HG02571 (cell line): ENCODE data around the gene PRKAB1.
A peak's percentile ranks its signal among the peaks of the same experiment; 100 is the strongest.
"Not testable (repeated sequence)": the region's sequence is repeated elsewhere in the genome, so short reads cannot be mapped to it uniquely, and the experiment has no call there.

Experiments used
- ATAC-seq: cut with Tn5 transposase; IDR thresholded peaks from one replicate; pipeline ENCODE4 v1.9.1; 2021; ENCODE audit warnings: mild to moderate bottlenecking, moderate library complexity; ENCODE audit not compliant: unreplicated experiment

Gene PRKAB1, protein sequence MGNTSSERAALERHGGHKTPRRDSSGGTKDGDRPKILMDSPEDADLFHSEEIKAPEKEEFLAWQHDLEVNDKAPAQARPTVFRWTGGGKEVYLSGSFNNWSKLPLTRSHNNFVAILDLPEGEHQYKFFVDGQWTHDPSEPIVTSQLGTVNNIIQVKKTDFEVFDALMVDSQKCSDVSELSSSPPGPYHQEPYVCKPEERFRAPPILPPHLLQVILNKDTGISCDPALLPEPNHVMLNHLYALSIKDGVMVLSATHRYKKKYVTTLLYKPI

DNA sequence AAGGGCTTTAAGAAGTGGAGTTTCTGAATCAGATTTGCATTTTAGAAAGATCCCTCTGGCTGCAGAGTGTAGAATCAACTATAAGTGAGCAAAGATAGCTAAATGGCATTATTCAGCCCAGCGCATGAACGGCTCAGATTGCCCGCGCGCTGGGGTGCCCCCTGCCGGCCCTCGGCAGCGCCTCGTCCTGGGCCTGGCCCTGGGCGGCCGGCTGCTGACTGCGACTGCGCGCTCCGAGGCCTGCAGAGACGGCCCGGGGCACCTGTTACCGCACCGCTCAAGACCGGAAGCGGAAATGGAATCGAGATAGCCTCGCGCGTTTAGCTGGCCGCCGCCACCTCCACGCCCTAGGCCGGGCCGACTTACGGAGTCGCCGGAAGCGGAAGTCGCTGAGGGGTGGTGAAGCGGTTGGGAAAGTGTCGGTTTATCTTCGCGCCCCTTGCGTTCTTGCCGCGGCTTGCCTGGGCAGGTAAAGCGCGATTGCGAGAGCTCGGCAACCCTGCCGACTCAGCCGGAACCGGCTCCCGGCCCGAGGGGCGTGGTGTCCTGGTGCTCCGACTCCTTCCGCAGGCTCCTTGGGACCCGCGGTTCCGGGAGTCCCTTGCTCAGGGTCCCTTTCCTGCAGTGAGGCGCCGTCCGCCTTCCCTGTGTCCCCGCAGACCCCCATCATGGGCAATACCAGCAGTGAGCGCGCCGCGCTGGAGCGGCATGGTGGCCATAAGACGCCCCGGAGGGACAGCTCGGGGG is at the start of gene PRKAB1:
Gene PRKAB1, plus strand, starts transcription at position 557 of the 747 bp plus-strand sequence. Its CDS starts 112 bp downstream, at position 669.
- peak; percentile 96 for ATAC-seq

DNA sequence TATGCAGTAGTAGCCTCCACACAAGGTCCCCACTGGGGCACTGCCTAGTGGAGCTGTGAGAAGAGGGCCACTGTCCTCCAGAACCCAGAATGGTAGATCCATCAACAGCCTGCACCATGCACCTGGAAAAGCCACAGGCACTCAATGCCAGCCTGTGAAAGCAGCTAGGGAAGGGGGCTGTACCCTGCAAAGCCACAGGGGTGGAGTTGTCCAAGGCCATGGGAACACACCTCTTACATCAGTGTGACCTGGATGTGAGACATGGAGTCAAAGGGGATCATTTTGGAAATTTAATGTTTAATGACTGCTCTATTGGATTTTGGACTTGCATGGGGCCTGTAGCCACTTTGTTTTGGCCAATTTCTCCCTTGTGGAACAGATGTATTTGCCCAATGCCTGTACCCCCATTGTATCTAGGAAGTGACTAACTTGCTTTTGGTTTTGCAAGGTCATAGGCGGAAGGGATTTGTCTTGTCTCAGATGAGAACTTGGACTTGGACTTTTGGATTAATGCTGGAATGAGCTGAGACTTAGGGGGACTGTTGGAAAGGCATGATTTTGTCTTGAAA is 49.5 kb upstream of the PRKAB1 start:
- ATAC-seq = not testable (repeated sequence)

DNA sequence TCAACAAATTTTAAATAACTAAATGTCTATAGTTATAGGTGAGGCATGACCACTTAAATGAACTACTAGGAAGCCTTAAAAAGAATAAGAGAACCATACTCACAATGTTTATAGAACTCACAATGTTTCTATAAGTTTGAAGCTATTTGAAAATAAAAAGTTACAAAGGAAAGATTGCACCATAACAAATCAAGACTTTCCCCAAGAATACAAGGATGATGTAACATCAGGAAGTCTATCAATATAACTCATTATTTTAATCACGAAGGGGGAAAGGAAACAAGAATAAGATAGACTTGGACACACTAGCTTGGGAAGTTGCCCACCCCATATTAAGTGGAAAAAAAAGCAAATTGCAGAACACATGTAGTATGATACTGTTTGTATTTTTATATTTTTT is 47.4 kb upstream of the PRKAB1 start:
- ATAC-seq = no peak

DNA sequence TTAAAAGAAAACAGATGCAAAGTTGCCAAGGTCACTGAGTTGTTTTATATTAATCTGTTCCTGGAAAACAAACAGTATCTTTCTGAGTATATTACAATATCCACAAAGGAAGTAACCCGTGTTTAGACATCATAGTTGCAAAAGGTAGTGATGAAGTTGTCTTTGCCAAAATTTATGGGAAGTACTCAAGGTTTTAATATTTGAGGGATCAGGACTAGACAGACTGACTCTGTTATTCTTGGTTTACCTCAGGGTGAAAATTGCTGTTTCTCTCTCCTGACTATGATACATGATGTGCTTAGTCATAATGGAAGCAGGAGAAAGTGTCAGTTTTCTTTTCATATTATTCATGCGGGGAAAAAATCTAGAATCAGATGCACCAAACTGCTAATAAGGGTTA is 46.1 kb upstream of the PRKAB1 start:
- no peak for ATAC-seq

DNA sequence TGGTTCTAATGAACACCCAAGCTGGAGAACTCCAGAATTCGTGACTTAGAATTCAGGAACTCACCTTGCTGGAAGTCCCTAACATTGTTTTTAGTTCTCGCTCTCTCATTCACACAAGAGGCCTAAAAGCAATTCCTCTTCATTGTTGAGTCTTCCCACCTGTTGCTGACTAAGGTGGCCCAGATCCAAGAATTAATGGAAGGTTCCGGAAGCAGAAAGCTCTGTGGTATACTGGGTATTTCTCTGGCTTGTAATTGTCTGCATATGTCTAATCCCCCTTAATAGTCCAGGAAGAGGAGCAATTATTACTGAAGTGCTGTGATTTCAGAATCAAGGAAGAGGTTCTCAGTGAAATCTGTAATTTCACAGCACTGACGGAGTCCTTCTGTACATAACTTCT is 43.0 kb upstream of the PRKAB1 start:
- no peak for ATAC-seq

DNA sequence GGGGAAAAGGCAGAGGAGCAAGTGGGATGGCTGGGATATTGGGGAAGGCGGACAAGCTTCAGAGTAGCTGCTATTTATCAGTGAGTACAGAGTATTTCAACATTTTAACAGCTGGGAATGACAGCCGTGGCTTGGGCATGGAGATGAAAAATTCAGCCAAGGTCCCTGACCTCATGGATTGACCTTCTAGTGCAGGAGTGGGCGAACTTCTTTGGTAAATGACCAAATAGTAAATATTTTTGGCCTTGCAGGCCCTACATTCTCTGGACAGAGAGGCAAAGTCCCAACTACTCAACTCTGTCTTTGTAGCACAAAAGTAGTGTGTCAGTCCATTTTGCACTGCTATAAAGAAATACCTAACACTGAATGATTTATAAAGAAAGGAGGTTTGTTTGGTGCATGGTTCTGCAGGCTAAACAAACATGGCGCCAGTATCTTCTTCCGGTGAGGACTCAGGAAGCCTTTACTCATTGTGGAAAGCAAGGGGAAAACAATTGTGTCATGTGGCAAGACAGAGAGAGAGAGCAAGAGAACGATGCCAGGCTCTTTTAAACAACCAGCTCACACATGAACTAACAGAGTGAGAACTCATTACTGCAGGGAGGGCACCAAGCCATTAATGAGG is 40.8 kb upstream of the PRKAB1 start:
- no peak for ATAC-seq

DNA sequence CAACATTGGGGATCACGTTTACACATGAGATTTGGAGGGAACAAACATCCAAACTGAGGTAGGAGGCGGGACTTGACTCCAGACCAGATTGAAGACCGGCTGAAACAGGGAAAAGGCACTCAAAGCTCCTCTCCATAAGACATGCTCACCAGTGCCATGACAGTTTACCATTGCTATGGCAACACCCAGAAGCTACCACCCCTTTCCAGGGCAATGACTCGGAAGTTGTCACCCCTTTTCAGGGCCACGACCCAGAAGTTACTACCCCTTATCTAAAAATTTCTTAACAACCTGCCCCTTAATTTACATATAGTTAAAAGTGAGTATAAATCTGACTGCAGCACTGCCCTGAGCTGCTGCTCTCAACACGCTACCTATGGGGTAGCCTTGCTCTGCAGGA is 40.2 kb upstream of the PRKAB1 start:
- ATAC-seq = no peak

DNA sequence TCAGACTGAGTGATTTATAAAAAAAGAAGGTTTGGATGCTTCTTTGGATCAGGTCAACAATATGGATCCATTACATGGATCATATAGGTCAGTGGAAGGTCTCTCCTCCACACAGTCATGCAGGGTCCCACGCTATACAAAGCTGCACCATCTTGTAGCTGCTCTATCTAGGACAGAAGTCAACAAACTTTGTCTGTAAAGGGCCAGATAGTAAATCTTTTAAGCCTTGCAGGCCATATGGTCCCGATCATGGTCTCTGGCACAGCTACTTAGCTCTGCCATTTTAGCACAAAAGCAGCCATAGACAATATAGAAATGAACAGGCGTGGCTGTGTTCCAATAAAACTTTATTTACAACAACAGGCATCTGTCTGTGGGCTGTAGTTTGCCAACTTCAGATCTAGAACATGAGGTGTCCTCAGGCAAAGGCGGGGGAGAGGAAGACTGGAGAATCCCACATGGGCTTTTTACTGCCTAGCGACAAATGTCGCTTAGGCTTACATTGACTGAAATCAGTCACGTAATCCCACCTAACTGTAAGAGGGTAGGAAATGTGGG is 37.6 kb upstream of the PRKAB1 start:
- ATAC-seq = no peak

DNA sequence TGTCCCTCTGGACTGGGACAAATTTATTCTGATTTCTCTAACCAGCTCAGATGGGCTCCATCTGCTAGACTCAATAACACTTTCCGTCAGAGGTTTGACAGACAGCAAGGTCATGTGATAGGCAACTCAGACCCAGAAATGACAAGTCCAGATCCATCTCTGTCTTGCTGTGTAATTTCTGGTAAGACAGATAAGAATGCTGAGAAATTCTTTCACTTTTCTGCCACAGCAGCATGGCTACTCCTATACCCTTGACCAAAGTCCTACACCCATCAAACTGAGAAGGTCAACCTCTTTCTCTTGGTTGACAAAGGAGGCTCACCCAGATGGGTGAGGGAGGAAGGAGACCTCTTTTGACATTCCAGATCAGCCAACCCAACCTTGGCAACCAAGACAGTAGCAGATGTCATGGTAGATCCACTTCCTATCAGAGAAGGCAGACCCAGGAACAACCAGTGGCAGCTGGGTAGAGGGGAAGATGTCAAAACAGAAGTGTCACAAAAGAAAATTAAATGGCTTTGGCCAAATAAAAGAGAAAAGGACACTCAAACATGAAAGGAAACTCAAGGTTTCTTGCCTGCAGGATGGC is 36.9 kb upstream of the PRKAB1 start:
- no peak for ATAC-seq

DNA sequence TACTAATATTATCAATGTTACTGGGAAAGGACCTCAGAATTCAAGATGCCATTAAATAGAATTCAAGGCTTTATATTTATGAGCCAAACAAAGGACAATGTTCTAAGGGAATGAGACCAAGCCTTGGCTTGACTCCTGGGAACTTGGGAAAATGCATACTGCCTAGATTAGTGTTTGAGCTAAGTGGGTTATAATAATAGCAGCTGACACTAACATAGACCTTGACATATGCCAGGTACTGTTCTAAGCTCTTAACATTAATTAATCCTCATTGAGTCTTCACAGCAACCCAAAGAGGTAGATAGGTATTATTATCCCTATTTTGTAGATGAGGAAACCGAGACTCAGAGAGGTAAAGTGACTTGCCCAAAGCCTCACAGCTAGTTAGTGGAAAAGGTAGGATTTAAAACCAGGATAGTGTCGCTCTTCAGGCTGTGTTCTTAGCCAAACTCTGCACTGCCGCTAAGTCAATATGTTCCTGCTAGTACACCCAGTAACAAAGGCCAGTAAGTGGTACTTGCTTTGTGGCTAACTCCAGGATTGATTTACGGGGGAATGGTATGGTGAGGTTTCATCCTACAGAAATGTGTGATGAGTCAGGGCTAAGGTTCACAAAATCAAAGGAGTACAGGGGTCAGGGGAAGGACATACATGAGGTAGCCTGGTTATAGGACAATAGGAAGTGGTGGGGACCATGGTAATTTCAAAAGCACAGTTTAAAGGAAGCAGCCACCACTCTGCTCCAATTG is 35.8 kb upstream of the PRKAB1 start:
- no peak for ATAC-seq

DNA sequence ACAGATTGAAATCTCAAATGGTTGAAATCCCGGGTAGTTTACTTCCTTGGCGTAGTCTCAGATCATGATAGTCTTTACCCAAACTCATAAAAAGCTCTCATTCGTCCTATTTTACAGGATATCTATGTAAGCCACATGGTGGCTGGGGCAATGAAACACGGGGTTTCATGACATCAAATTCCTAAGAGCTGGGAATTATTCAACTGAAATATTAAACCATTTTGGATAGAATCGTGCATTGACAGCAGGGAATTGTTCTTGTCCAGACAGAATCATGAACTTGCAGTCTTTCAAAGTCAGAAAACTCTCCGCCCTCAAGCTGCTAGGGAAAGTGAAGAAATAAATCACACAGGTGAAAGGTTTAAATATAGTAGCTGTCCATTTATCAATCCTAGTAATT is 33.2 kb upstream of the PRKAB1 start:
- ATAC-seq = no peak

DNA sequence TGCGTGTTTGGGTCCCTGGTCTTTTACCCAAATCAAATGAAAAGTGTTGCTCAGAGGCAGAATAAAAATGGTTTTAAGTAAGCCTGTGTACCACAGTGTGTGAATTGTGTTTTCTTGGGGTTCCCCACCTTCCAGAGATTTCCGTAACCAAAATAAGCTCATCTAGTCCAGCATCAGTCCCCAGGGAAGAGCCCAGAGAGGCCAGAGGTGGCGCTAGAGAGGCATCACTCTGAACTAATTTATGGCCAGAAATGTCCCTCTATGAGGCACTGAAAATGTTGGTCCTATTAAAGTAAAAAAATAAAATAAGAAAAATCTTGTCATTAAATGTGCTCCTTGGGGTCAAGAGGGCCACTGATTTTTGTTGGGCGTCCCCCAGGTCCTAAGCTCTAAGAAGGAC is 24.9 kb upstream of the PRKAB1 start:
- ATAC-seq = no peak

DNA sequence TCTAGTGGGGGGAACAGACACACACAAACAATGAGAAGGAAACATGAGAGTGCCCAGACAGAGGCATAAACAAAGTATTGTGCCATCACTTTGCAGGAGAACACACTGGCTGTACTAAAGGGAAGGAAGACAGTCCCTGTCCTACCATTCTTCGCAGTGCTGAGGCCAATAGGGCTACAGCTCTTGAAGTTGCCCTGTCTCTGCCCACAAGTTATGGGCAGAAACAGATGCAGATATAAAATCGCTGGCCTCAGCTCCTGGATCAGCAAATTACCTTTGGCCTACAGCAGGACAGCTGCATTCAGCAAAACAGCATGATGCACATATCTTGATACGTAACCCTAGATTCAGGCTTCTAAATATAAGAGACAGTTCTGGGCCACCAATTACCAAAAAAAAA is 23.0 kb upstream of the PRKAB1 start:
- ATAC-seq = no peak

DNA sequence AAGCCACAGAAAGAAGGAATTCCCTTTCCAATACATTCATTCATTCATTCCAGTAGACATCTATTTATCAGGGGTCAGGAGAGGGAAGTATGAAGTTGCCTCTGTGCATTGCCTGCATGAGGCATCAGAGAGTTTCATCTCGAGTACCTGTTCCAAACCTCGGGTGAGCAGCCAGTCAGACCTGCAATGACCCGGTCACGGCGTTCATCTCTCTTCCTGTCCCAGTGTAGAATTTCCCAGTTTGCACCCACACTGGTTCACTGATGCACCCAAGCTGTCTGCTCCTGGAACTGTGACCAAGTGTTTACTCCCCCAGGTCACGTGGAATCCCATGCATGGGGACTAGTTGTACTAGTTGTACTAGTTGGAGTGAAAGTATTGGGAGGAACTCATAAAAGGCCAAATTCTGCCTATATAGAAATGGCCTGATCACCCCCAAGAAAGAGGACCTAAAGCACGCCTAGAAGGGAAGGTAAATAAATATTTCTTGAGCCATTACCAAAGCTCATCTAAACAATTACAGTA is 22.3 kb upstream of the PRKAB1 start:
- no peak for ATAC-seq

DNA sequence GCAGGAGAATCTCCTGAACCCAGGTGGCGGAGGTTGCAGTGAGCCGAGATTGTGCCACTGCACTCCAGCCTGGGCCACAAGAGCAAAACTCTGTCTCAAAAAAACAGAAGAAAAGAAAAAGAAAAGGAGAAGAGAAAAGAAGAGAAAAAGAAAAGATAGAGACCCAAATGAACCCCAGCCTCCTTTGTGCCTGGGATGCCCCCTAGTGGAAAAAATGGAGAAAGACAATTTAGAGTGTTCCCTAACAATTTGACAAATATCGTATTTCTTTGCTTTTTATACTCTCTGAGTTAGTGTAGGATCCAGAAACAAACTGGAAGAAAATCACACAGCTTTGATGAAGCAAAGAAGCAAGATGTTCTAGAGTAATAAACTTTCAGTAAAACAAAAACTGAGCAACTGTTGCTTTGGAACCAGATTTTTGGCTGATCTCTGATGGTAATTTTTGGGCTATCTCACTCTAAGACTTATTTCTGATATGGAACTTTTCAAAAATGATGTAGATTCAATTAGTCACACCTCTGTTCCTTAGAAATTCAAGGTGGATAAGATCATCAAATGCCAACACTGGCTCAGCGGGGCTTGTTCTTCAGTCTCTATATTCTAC is 18.6 kb upstream of the PRKAB1 start:
- no peak for ATAC-seq

DNA sequence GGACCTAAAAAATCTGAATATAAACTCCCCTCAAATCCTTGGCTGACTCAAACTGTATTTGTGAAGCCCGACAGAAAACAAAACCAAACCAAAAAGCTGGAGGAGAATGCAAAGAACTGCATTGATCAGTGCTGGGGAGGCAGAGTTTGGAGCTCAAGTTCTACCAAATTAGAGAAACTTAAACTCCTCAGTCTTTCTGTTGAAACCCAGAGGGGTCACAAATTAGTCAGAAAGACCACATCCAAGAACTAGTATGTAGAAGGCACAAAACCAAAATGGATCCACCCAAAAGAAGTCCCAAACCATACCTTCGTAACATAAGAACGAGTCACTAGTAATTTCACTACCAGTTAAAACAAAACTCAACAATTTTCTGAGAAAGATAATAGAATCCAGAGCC is 15.3 kb upstream of the PRKAB1 start:
- no peak for ATAC-seq

DNA sequence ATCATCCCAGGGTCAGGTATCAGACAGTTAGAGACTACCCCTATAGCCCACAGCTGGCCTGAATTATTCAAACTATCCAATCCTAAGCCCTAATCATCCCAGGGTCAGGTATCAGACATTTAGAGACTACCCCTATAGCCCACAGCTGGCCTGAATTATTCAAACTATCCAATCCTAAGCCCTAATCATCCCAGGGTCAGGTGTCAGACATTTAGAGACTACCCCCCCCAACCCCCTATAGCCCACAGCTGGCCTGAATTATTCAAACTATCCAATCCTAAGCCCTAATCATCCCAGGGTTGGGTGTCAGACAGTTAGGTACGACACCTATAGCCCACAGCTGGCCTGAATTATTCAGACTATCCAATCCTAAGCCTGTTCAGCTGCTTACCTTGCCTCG is 10.9 kb upstream of the PRKAB1 start:
- not testable (repeated sequence) for ATAC-seq

DNA sequence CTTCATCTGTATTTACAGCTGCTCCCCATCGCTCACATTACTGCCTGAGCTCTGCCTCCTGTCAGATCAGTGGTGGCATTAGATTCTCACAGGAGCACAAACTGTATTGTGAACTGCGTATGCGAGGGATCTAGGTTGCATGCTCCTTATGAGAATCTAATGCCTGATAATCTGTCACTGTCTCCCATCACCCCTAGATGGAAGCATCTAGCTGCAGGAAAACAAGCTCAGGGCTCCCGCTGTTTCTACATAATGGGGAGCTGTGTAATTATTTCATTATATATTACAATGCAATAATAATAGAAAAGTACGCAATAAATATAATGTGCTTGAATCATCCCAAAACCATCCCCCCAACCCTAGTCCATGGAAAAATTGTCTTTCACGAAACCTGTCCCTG is 9.8 kb upstream of the PRKAB1 start:
- ATAC-seq = not testable (repeated sequence)

DNA sequence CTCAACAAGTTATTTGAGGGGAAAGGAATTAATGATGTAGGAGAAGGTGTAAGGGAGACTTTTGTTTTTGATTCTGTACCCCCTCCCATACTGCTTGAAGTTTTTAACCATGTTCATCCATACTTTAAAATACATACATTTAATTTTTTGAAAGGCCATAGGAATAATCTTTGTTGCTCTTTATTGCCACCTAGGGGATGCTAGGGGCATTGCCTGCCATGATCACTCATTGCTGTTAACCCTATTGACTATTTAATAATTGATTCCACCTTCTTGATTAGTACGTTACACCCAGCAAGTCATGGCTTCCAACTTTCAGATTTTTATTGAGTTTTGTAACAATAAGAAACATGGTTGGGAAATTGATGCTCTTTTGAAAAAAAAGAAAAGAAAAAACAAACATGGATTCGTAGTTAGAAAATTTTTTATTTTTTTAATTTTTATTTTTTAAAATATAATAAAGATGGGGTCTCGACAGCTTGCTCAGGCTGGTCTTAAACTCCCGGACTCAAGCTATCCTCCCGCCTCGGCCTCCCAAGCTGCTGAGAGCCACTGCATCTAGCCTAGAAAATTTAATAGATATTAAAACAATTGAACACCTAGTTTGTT is 8.5 kb upstream of the PRKAB1 start:
- ATAC-seq = no peak
